ENCODE measurements around the gene TEX2. TPM values are rescaled to one million over a fixed set of nuclear protein-coding genes. Genes with fewer than 3 reads are reported as not detected.

Gene TEX2
- total RNA-seq, 1 experiment from 2014 or later: 10.8 TPM

GRCh38 chr17:64281962-64282752 is 19.1 kb upstream of the TEX2 start:
- Mint-ChIP-seq H3K36me3 (no peaks in the 10 kb centered on the region), H3K9me3 (no peaks in the 10 kb centered on the region), H3K27me3 (ENCODE audit: low read depth) (no peaks in the 10 kb centered on the region), H3K4me3 (no peak overlapping the region), H3K4me1 (no peaks in the 10 kb centered on the region; the same call in 1 of the 2 replicates), H3K27ac (no peak overlapping the region)
- ChIA-PET POLR2A (interaction anchor here (0.6 to 0.7 kb wide), 2 partner anchors 152 to 225 kb away, joined by 3 read pairs; no protein-coding TSS in a partner anchor), CTCF (interaction anchor here (0.6 to 3.3 kb wide), 45 partner anchors 9 to 465 kb away, joined by 3 to 27 read pairs (median 4); partner anchors contain the start of genes CSHL1 and ERN1)
- DNase-seq (ENCODE audit: low spot score): peak; percentile 49
- ATAC-seq: peak; percentile 71
- TF ChIP-seq CREM (CRISPR knock-in tag; IDR thresholded peaks at IDR 0.05): no peak
- peak; percentile 55 for TF ChIP-seq CTCF (IDR thresholded peaks at IDR 0.05)
- no peak for TF ChIP-seq ZNF416 (CRISPR knock-in tag; IDR thresholded peaks at IDR 0.05)
- no peak for TF ChIP-seq ETV6 (CRISPR knock-in tag; IDR thresholded peaks at IDR 0.05)
- no peak for TF ChIP-seq PREB (CRISPR knock-in tag; IDR thresholded peaks at IDR 0.05; ENCODE audit: borderline replicate concordance)
- TF ChIP-seq CREB1 (CRISPR knock-in tag; IDR thresholded peaks at IDR 0.05): no peak

- ATAC-seq (no peak), DNase-seq (ENCODE audit: low spot score) (no peak)
- H3K27me3 Mint-ChIP-seq (ENCODE audit: low read depth): no peaks in the 10 kb centered on the region
- CTCF ChIA-PET: interaction anchor here (0.8 to 2.1 kb wide), 2 partner anchors 213 to 215 kb away, joined by 3 to 7 read pairs; no protein-coding TSS in a partner anchor
- no peaks in the 10 kb centered on the region; the same call in 1 of the 2 replicates for H3K4me1 Mint-ChIP-seq
- POLR2A ChIA-PET: no interaction called here
- H3K4me3 Mint-ChIP-seq: no peak overlapping the region
- no peak overlapping the region for H3K27ac Mint-ChIP-seq
- no peaks in the 10 kb centered on the region for H3K9me3 Mint-ChIP-seq
- H3K36me3 Mint-ChIP-seq: no peaks in the 10 kb centered on the region
- TF ChIP-seq USF2 (CRISPR knock-in tag; IDR thresholded peaks at IDR 0.05) (no peak), GRHL2 (CRISPR knock-in tag; IDR thresholded peaks at IDR 0.05; ENCODE audit: insufficient replicate concordance, severe bottlenecking) (no peak), SMAD3 (CRISPR knock-in tag; IDR thresholded peaks at IDR 0.05; ENCODE audit: borderline replicate concordance) (no peak), ZNF532 (CRISPR knock-in tag; IDR thresholded peaks at IDR 0.05; ENCODE audit: borderline replicate concordance) (no peak), ATF2 (CRISPR knock-in tag; IDR thresholded peaks at IDR 0.05; ENCODE audit: borderline replicate concordance, low read depth) (no peak), ARID4B (CRISPR knock-in tag; IDR thresholded peaks at IDR 0.05; ENCODE audit: borderline replicate concordance) (no peak), ZSCAN18 (CRISPR knock-in tag; IDR thresholded peaks at IDR 0.05) (no peak), PRRX2 (CRISPR knock-in tag; IDR thresholded peaks at IDR 0.05) (no peak), ERG (CRISPR knock-in tag; IDR thresholded peaks at IDR 0.05) (no peak)
These were observed 15.6 kb upstream of the TEX2 start for GRCh38 chr17:64278614-64279013.

All from WTC11 (cell line).